ENCODE data around the gene PRPF40A. TPM values are rescaled to one million over a fixed set of nuclear protein-coding genes. Genes with fewer than 3 reads are reported as not detected.

Gene PRPF40A
- total and polyA plus RNA-seq, 9 of the 15 experiments (the other 6 are each of a cell fraction or from before 2014, with no cell fraction given), result 168 to 304 (median 264) TPM

DNA sequence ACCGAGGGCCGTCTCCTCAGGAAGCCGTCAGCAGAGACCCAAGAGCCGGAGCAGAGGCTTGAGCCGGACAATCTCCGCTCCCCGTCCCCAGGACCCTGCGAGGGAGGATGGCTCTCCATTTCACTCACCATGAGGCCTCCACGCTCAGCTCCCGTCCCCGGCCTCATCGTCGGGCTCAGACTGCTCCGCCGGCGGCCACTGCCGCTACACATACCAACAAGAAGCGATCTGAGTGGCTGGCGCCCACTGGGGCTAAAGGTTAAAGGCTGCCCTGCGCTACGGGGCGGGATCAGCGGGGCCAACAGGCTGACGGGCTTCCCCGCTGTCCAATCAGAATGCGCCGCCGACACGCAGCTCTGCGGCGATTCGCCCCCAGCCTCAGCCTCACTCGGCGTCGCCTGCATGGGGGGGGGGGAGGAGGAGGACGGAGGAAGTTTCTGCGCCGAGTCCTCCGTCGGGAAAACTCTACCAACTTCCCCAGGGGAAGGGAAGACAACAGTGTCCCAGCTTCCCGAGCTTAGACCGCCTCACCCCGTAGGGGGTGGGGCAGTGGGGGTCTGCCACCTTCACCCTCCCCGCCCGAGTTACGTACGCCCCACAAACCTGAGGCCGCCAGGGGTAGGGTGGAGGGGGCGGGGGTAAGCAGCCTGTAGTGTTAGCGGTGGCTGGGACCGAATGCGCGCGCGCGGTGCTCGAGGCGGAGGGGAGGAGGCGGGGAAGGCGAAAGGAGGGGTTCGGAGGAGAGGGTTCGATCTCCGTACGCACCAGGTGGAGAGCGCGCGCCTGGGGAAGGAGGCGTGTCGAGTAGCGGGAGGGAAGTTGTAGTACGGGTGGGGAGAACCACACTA is at the start of gene PRPF40A (continued):
- TF ChIP-seq, protein P1, sequence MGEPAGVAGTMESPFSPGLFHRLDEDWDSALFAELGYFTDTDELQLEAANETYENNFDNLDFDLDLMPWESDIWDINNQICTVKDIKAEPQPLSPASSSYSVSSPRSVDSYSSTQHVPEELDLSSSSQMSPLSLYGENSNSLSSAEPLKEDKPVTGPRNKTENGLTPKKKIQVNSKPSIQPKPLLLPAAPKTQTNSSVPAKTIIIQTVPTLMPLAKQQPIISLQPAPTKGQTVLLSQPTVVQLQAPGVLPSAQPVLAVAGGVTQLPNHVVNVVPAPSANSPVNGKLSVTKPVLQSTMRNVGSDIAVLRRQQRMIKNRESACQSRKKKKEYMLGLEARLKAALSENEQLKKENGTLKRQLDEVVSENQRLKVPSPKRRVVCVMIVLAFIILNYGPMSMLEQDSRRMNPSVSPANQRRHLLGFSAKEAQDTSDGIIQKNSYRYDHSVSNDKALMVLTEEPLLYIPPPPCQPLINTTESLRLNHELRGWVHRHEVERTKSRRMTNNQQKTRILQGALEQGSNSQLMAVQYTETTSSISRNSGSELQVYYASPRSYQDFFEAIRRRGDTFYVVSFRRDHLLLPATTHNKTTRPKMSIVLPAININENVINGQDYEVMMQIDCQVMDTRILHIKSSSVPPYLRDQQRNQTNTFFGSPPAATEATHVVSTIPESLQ (CRISPR knock-in tag; IDR thresholded peaks at IDR 0.05), result no peak
- no peak for TF ChIP-seq MYNN (IDR thresholded peaks at IDR 0.05)
- TF ChIP-seq MYNN (CRISPR knock-in tag; IDR thresholded peaks at IDR 0.05), result no peak
- TF ChIP-seq HNRNPL (IDR thresholded peaks at IDR 0.05; ENCODE audit: low read depth, low read length), result no peak
- 0 out of 2 replicates have a peak, but pooled peaks have one; percentile 2 for TF ChIP-seq SPI1 (IDR thresholded peaks at IDR 0.05; ENCODE audit: borderline replicate concordance, low read depth, low read length)
- TF ChIP-seq IRF1 (CRISPR knock-in tag; IDR thresholded peaks at IDR 0.05; ENCODE audit: borderline replicate concordance), result no peak
- TF ChIP-seq E2F6 (IDR thresholded peaks at IDR 0.05; ENCODE audit: borderline replicate concordance in 1 of 2, extremely low read depth in 1 of 2, insufficient read depth in 1 of 2, insufficient read length in 1 of 2, low read depth in 1 of 2, low read length in 1 of 2, poor library complexity in 1 of 2, severe bottlenecking in 1 of 2), result peak in 1 of 2 experiments; percentile 17
- peak; percentile 8; the same call in 1 of the 2 replicates for TF ChIP-seq ZBTB17 (CRISPR knock-in tag; IDR thresholded peaks at IDR 0.05)
- TF ChIP-seq MAFK (IDR thresholded peaks at IDR 0.05; ENCODE audit: low read length), result no peak
- TF ChIP-seq ZNF146 (CRISPR knock-in tag; IDR thresholded peaks at IDR 0.05; ENCODE audit: unreplicated experiment), result no peak
- TF ChIP-seq, protein P2, sequence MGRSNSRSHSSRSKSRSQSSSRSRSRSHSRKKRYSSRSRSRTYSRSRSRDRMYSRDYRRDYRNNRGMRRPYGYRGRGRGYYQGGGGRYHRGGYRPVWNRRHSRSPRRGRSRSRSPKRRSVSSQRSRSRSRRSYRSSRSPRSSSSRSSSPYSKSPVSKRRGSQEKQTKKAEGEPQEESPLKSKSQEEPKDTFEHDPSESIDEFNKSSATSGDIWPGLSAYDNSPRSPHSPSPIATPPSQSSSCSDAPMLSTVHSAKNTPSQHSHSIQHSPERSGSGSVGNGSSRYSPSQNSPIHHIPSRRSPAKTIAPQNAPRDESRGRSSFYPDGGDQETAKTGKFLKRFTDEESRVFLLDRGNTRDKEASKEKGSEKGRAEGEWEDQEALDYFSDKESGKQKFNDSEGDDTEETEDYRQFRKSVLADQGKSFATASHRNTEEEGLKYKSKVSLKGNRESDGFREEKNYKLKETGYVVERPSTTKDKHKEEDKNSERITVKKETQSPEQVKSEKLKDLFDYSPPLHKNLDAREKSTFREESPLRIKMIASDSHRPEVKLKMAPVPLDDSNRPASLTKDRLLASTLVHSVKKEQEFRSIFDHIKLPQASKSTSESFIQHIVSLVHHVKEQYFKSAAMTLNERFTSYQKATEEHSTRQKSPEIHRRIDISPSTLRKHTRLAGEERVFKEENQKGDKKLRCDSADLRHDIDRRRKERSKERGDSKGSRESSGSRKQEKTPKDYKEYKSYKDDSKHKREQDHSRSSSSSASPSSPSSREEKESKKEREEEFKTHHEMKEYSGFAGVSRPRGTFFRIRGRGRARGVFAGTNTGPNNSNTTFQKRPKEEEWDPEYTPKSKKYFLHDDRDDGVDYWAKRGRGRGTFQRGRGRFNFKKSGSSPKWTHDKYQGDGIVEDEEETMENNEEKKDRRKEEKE (IDR thresholded peaks at IDR 0.05; ENCODE audit: borderline replicate concordance in 1 of 2, control insufficient read depth in 1 of 2, low read depth in 2 of 2, low read length in 1 of 2), result no peak
- 0 out of 2 replicates have a peak, but pooled peaks have one; percentile 30 for TF ChIP-seq JUN (IDR thresholded peaks at IDR 0.05; ENCODE audit: borderline replicate concordance, low read depth, low read length)
- 0 out of 2 replicates have a peak, but pooled peaks have one; percentile 33 for TF ChIP-seq JUN (CRISPR knock-in tag; IDR thresholded peaks at IDR 0.05; ENCODE audit: borderline replicate concordance)
- no peak for TF ChIP-seq SMAD3 (CRISPR knock-in tag; conservative IDR thresholded peaks at IDR 0.05)
- TF ChIP-seq ZNF79 (CRISPR knock-in tag; IDR thresholded peaks at IDR 0.05; ENCODE audit: low read depth), result no peak
